HUES6 (cell line): Measurements from ENCODE around the gene CCDC85C.
A peak's percentile ranks its signal among the peaks of the same experiment; 100 is the strongest.

ENCODE experiments used
- H3K27ac ChIP-seq: 2 replicates; pipeline ENCODE4 v1.7.0; 2013; ENCODE audit warnings: low read depth, mild to moderate bottlenecking, low read length, inconsistent platforms
- H3K27me3 ChIP-seq: 2 replicates; pipeline ENCODE4 v1.6.1; 2013; ENCODE audit warnings: low read length; ENCODE audit not compliant: control insufficient read depth, insufficient read depth
- H3K36me3 ChIP-seq: 2 replicates; pipeline ENCODE4 v1.6.1; 2013; ENCODE audit warnings: low read length; ENCODE audit not compliant: control insufficient read depth, insufficient read depth
- H3K4me1 ChIP-seq: 2 replicates; pipeline ENCODE4 v1.6.1; 2013; ENCODE audit warnings: low read length; ENCODE audit not compliant: control insufficient read depth, insufficient read depth
- H3K4me3 ChIP-seq: 2 replicates; pipeline ENCODE4 v1.5.1; 2013; ENCODE audit warnings: low read depth, low read length
- H3K9ac ChIP-seq: one replicate; pipeline ENCODE4 v1.6.1; 2013; ENCODE audit warnings: mild to moderate bottlenecking, low read length
- H3K9me3 ChIP-seq: 2 replicates; pipeline ENCODE4 v1.6.1; 2013; ENCODE audit warnings: low read depth, low read length; ENCODE audit not compliant: control insufficient read depth, insufficient read depth

CCDC85C gene

GRCh38 chr14:99534863-99535262 lies 69.1 kb downstream of the CCDC85C start:
- H3K27ac ChIP-seq, result no peak overlapping the region
- H3K4me1 ChIP-seq, result peaks cover 55% of the 10 kb centered on the region
- no peaks in the 10 kb centered on the region for H3K9me3 ChIP-seq
- no peaks in the 10 kb centered on the region for H3K27me3 ChIP-seq
- no peak overlapping the region for H3K4me3 ChIP-seq
- no peaks in the 10 kb centered on the region for H3K36me3 ChIP-seq
- no peak overlapping the region for H3K9ac ChIP-seq

- H3K27ac ChIP-seq, result no peak overlapping the region
- H3K27me3 ChIP-seq, result no peaks in the 10 kb centered on the region
- H3K9ac ChIP-seq, result no peak overlapping the region
- peaks cover 56% of the 10 kb centered on the region for H3K4me1 ChIP-seq
- H3K9me3 ChIP-seq, result no peaks in the 10 kb centered on the region
- H3K36me3 ChIP-seq, result no peaks in the 10 kb centered on the region
- no peak overlapping the region for H3K4me3 ChIP-seq
Observed at GRCh38 chr14:99534333-99534732, 69.7 kb downstream of the CCDC85C start.

GRCh38 chr14:99532310-99532709 lies 71.7 kb downstream of the CCDC85C start:
- Histone ChIP-seq H3K36me3 (no peaks in the 10 kb centered on the region), H3K9me3 (no peaks in the 10 kb centered on the region), H3K4me3 (no peak overlapping the region), H3K9ac (no peak overlapping the region), H3K27ac (no peak overlapping the region), H3K4me1 (peaks cover 48% of the 10 kb centered on the region), H3K27me3 (no peaks in the 10 kb centered on the region)

GRCh38 chr14:99531251-99532096 lies 72.5 kb downstream of the CCDC85C start:
- Histone ChIP-seq H3K27me3 (no peaks in the 10 kb centered on the region), H3K9me3 (no peaks in the 10 kb centered on the region), H3K9ac (no peak overlapping the region), H3K4me1 (peaks cover 41% of the 10 kb centered on the region), H3K36me3 (no peaks in the 10 kb centered on the region), H3K27ac (peak overlapping the region; percentile 66), H3K4me3 (no peak overlapping the region)

GRCh38 chr14:99530407-99531155 lies 73.4 kb downstream of the CCDC85C start:
- H3K27ac ChIP-seq, result peak overlapping the region; percentile 66
- peaks cover 47% of the 10 kb centered on the region for H3K4me1 ChIP-seq

DNA sequence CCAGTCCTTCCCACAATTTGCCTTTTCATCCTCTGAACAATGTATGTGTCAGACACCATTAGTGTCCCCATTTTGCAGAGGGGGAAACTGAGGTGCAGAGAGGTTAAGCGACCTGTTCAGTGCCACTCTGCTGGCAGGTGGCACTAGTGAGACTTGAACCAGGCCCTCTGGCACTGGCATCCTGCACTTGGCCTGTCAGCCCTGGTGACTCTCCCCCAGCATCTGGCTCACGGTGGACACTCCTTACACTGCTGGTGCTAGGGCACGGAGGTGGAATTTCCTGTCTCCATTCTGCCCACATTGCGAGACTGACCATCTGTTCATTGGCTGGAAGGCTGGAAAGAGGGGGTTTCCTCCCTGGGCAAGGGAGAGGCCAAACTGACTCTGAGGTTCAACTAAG lies 74.1 kb downstream of the CCDC85C start:
- Histone ChIP-seq H3K9me3 (no peaks in the 10 kb centered on the region), H3K27ac (no peak overlapping the region), H3K36me3 (no peaks in the 10 kb centered on the region), H3K9ac (no peak overlapping the region), H3K4me1 (peaks cover 50% of the 10 kb centered on the region), H3K4me3 (no peak overlapping the region), H3K27me3 (no peaks in the 10 kb centered on the region)

More at GRCh38 chr14:99530407-99531155, 73.4 kb downstream of the CCDC85C start:
- no peaks in the 10 kb centered on the region for H3K36me3 ChIP-seq
- H3K9ac ChIP-seq, result no peak overlapping the region
- no peak overlapping the region for H3K4me3 ChIP-seq
- H3K27me3 ChIP-seq, result no peaks in the 10 kb centered on the region
- no peaks in the 10 kb centered on the region for H3K9me3 ChIP-seq

- H3K4me3 ChIP-seq, result no peak overlapping the region
- H3K27ac ChIP-seq, result no peak overlapping the region
- H3K27me3 ChIP-seq, result no peaks in the 10 kb centered on the region
- peaks cover 66% of the 10 kb centered on the region for H3K4me1 ChIP-seq
- no peak overlapping the region for H3K9ac ChIP-seq
- no peaks in the 10 kb centered on the region for H3K9me3 ChIP-seq
- no peaks in the 10 kb centered on the region for H3K36me3 ChIP-seq
Observed at GRCh38 chr14:99527427-99528076, 76.5 kb downstream of the CCDC85C start.

DNA sequence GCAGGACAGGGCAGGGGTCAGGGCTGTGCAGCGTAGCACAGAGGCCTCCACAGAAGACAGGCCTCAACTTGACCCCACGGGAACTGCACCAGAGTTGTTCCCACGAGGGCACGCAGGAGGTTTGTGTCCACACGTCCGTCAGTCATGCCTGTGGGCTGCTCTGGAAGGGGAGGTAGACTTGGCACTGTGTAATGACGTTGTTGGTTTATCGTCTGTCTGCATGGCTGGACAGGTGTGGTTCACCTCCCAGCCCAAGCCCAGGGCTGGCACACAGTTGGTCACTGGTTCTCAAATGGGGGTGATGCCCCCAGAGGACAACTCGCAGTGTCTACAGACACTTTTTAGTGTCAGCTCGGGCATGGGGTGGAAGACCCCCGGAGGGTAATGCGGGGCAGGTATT lies 77.0 kb downstream of the CCDC85C start:
- H3K36me3 ChIP-seq, result no peaks in the 10 kb centered on the region
- H3K27ac ChIP-seq, result no peak overlapping the region
- H3K4me3 ChIP-seq, result no peak overlapping the region
- no peaks in the 10 kb centered on the region for H3K27me3 ChIP-seq
- no peaks in the 10 kb centered on the region for H3K9me3 ChIP-seq
- H3K9ac ChIP-seq, result no peak overlapping the region
- peaks cover 71% of the 10 kb centered on the region for H3K4me1 ChIP-seq

DNA sequence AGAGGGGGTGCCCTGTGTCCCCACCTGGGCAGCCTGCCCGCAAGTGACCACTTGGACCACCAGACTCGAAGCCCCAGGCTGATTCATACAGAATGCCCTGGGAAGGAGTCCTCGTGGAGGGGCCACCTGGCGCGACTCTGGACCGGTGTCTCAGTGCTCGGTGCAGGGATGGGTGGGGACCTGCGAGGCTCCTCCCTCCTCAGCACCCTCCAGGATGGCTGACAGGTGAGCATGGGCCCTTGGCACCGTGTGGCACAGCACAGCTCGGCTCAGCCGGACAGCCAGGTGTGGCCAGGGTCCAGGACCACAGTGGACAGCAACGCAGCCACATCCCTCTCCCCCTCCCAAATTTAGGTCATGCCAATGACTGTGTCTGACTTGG lies 78.3 kb downstream of the CCDC85C start:
- Histone ChIP-seq H3K9me3 (no peaks in the 10 kb centered on the region), H3K27me3 (no peaks in the 10 kb centered on the region), H3K36me3 (no peaks in the 10 kb centered on the region), H3K27ac (no peak overlapping the region), H3K9ac (no peak overlapping the region), H3K4me1 (peaks cover 73% of the 10 kb centered on the region), H3K4me3 (no peak overlapping the region)

DNA sequence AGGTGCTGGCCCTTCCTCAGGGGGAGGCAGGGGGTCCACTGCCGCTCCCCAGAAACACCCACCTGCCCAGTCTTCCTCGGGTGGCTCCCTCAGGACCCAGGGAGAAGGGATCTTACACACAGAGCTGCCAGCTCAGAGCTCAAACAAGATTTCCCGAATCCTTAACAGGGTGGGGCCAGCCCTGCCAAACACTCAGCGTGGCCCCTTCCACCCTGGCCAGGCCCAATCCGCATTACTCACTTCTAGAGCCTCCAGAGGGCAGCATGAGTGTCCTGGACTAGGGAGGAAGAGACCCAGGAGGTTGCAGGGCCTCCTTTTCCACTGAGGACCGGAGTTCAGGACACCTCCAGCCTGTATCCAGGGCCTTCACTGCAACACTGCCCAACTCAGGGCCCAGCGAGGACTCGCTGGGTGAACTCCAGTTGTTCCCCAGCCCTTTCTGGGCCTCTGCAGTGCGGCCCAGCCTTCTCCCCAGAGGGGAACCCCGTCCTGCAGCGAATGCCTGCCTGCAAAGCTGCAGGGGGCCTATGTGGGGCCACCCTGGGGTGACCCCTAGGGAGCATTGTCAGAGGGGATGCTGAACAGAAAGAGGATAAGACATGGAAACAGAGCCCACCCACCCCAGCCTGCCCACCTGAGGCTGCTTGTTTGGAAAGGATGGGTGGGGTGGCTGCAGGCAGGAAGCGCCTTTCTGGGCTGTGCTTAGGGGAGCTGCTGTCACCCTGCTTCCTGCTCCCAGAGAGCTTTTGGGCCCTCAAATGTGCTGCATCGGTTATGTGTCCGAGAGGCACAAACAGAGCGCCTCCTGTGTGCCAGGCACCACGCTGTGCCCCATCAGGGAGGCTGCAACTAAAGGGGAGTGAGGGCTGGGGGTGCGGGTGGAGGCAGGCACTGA lies 79.0 kb downstream of the CCDC85C start:
- no peaks in the 10 kb centered on the region for H3K27me3 ChIP-seq
- no peaks in the 10 kb centered on the region for H3K9me3 ChIP-seq
- H3K4me1 ChIP-seq, result peaks cover 68% of the 10 kb centered on the region
- no peak overlapping the region for H3K4me3 ChIP-seq
- no peak overlapping the region for H3K27ac ChIP-seq
- no peaks in the 10 kb centered on the region for H3K36me3 ChIP-seq
- no peak overlapping the region for H3K9ac ChIP-seq
